GM04504 (cell line): Measurements from ENCODE around the gene PEX14.
A peak's percentile ranks its signal among the peaks of the same experiment; 100 is the strongest.
"Not testable (repeated sequence)": the region's sequence is repeated elsewhere in the genome, so short reads cannot be mapped to it uniquely, and the experiment has no call there.

Experiments
- DNase-seq: peaks from one replicate; pipeline ENCODE4 v3.0.0-alpha.2; 2012; ENCODE audit warnings: low read depth

PEX14 gene, protein sequence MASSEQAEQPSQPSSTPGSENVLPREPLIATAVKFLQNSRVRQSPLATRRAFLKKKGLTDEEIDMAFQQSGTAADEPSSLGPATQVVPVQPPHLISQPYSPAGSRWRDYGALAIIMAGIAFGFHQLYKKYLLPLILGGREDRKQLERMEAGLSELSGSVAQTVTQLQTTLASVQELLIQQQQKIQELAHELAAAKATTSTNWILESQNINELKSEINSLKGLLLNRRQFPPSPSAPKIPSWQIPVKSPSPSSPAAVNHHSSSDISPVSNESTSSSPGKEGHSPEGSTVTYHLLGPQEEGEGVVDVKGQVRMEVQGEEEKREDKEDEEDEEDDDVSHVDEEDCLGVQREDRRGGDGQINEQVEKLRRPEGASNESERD

GRCh38 chr1:10474613-10475507 lies at the start of gene PEX14:
Gene PEX14 (plus strand): TSS chr1:10474950. CDS start chr1:10474967, 17 bp downstream.
- DNase-seq, result peak; percentile 54

- DNase-seq, result not testable (repeated sequence)
Measured at GRCh38 chr1:10425826-10426534, 48.8 kb upstream of the PEX14 start.

DNA sequence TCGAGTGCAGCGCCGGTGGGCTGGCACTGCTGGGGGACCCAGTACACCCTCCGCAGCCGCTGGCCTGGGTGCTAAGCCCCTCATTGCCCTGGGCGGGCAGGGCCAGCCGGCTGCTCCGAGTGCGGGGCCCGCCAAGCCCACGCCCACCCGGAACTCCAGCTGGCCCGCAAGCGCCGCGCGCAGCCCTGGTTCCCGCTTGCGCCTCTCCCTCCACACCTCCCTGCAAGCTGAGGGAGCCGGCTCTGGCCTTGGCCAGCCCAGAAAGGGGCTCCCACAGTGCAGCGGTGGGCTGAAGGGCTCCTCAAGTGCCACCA lies 48.3 kb upstream of the PEX14 start:
- not testable (repeated sequence) for DNase-seq

GRCh38 chr1:10428984-10429383 lies 45.8 kb upstream of the PEX14 start:
- no peak for DNase-seq

DNA sequence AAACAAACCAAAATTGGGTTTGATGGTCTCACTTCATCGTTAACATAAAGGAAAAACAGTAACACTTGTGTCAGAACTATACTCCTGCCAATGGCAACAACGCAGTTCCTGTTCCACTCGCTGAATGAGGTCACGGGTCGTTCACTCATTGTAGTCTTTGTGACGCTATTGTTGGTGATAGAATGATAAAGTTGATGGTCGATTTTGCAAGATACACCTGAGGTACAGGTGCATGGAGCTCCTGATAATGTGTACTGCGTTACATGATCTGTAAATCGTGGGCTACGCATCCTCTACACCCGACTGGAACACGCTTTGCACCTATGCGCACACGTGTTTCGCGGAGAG lies 44.9 kb upstream of the PEX14 start:
- no peak for DNase-seq

- DNase-seq, result peak; percentile 78
Measured at GRCh38 chr1:10430216-10431069, 44.3 kb upstream of the PEX14 start, which contains the start of gene CENPS. Gene CENPS (plus strand): TSS chr1:10430433. CDS start chr1:10430518, 85 bp downstream.

- no peak for DNase-seq
Measured at GRCh38 chr1:10431070-10431730, 43.5 kb upstream of the PEX14 start.

DNA sequence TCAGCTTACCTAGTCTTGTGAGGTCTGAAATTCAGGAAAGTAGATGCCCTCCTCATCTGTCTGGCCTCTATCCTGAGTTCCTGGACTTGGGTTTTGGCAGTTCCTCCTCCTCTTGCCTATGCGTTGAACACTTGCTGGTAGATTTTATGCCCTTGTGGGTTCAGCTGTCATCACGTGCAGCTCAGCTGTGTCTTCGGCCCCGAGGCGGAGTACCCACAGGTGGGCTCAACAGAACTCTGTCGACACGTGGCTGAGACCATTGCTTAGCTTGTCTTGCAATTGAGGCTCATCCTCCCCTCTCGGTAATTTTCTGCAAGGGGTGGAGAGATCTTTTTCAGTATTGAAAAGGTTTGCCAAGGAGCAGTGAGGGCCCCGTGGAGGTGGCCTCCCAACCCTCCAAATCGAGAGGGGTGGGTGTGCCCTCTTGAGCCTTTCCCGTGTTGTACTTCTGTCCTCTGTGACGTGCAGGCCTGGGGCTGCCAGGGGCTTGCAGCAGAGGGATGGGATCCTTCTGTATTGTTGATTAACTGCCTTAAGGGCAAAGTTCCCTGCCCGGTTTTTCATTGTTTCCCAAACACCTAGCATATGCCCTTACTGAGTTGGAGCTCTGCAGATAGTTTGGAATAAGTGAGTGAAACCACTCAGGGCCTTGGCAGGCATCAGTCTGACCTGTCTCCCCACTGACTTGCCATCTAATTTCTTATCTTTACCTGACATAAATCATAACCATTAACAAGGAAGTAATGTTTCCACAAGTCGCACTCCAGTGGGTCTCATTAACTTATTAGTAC lies 41.6 kb upstream of the PEX14 start:
- DNase-seq, result no peak

- DNase-seq, result no peak
Measured at GRCh38 chr1:10433790-10434189, 41.0 kb upstream of the PEX14 start.

- DNase-seq, result no peak
Measured at GRCh38 chr1:10434590-10434989, 40.2 kb upstream of the PEX14 start.

DNA sequence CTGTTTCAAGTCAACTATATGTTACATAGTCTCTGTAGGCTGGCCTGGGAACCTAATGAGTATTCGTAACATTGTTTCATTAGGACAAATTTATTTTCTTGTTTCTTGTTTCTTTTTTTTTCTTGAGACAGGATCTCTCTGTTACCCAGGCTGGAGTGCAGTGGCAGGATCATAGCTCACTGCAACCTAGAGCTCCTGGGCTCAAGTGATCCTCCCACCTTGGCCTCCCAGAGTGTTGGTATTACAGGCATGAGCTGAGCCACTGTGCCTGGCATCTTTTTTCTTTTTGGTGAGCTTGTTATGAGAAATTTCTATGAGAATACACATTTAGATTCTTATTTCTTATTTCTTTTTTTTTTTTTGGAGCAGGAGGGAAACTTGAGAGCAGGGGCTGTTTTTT lies 37.7 kb upstream of the PEX14 start:
- no peak for DNase-seq

GRCh38 chr1:10438677-10439163 lies 36.0 kb upstream of the PEX14 start:
- DNase-seq, result no peak

GRCh38 chr1:10440305-10440704 lies 34.4 kb upstream of the PEX14 start:
- DNase-seq, result no peak

DNA sequence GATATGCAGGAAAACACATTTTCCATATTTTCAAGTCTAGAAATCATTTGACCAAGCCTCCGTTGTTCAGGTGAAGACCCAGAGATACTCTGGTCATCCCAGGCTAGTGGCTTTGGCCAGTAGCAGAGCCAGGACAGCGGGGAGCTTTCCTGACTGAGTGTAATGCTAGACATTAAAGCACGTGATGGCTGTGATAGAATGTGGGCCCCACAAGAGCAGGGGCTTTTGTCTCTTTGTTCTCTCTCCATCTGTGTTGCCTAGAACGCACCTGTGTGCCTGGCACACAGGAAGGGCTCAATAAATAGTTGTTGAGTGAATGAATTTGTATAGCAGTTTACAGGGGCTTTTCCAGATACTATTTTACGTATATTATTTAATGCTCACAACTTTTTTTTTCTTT lies 34.0 kb upstream of the PEX14 start:
- no peak for DNase-seq

GRCh38 chr1:10444248-10444647 lies 30.5 kb upstream of the PEX14 start:
- no peak for DNase-seq

DNA sequence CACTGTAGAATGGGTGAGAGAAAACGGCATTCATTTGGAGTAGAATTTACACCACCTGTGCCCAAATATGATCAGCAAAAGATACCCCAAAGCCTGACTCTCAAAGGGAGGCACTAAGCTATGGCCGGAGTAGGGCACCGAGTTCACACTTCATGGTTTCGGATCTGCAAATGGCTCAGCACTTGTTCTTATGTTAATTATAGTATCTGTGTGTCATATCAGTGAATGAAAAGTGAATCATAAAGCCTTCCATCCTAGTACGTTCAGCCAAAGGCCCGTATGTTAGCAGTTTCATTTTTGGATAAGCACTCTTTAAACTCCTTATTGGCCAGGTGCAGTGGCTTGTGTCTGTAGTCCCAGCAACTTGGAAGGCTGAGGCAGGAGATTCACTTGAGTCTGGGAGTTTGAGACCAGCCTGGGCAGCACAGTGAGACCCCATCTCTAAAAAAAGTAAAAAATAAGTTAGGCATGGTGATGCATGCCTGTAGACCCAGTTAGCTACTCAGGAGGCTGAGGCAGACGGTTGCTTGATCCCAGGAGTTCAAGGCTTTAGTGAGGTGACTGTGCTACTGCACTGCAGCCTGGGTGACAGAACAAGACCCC lies 29.9 kb upstream of the PEX14 start:
- DNase-seq, result no peak

GRCh38 chr1:10446790-10447422 lies 27.8 kb upstream of the PEX14 start:
- DNase-seq, result no peak

DNA sequence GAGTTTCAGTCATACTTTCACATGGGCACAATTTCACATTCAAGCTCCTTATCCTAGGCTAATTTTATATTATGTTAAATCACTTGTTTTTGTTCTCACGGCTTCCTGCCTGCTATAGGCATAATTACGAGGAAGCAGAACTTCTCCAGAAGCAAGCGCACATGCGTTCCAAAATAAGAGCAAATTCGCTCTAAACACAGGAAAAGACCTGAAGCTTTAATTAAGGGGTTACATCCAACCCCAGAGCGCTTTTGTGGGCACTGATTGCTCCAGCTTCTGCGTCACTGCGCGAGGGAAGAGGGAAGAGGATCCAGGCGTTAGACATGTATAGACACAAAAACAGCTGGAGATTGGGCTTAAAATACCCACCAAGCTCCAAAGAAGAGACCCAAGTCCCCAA lies 25.0 kb upstream of the PEX14 start, which contains the start of gene CORT:
Gene CORT (plus strand): TSS at position 281 of the 400 bp plus-strand sequence. CDS start 193 bp downstream, outside the sequence.
- DNase-seq, result no peak
